HEK293 (cell line): ENCODE measurements around the gene DUS3L.

Experiments
- KLF16 ChIP-seq: fragments of 450-650 bp; formaldehyde crosslinking; IDR thresholded peaks from 2 replicates; pipeline ENCODE4 v1.5.1; 2017; ENCODE audit warnings: missing biosample characterization, missing genetic modification characterization
- SALL2 ChIP-seq: fragments of 450-650 bp; formaldehyde crosslinking; IDR thresholded peaks from 2 replicates; pipeline ENCODE4 v1.5.0; 2017; ENCODE audit warnings: missing biosample characterization, mild to moderate bottlenecking, missing genetic modification characterization, borderline replicate concordance
- ZNF10 ChIP-seq: fragments of 450-650 bp; formaldehyde crosslinking; IDR thresholded peaks from 2 replicates; pipeline ENCODE4 v1.5.1; 2017; ENCODE audit warnings: missing biosample characterization, missing genetic modification characterization
- ZNF223 ChIP-seq: fragments of 450-650 bp; formaldehyde crosslinking; IDR thresholded peaks from 2 replicates; pipeline ENCODE4 v1.5.1; 2016; ENCODE audit warnings: missing biosample characterization, missing genetic modification characterization
- ZNF24 ChIP-seq: fragments of 450-650 bp; formaldehyde crosslinking; IDR thresholded peaks from 2 replicates; pipeline ENCODE4 v1.5.1; 2016; ENCODE audit warnings: missing biosample characterization, missing genetic modification characterization
- ZNF394 ChIP-seq: fragments of 450-650 bp; formaldehyde crosslinking; IDR thresholded peaks from 2 replicates; pipeline ENCODE4 v1.5.1; 2016; ENCODE audit warnings: missing biosample characterization, missing genetic modification characterization, mild to moderate bottlenecking, moderate library complexity, borderline replicate concordance
- ZNF670 ChIP-seq: fragments of 450-650 bp; formaldehyde crosslinking; IDR thresholded peaks from 2 replicates; pipeline ENCODE4 v1.5.1; 2016; ENCODE audit warnings: missing biosample characterization, missing genetic modification characterization, low read depth
- ZNF701 ChIP-seq: fragments of 450-650 bp; formaldehyde crosslinking; IDR thresholded peaks from 2 replicates; pipeline ENCODE4 v1.5.1; 2016; ENCODE audit warnings: missing biosample characterization, missing genetic modification characterization
- ZNF707 ChIP-seq: fragments of 450-650 bp; formaldehyde crosslinking; IDR thresholded peaks from 2 replicates; pipeline ENCODE4 v1.5.1; 2016; ENCODE audit warnings: missing biosample characterization, missing genetic modification characterization
- ZNF785 ChIP-seq: fragments of 450-650 bp; formaldehyde crosslinking; IDR thresholded peaks from 2 replicates; pipeline ENCODE4 v1.5.1; 2016; ENCODE audit warnings: missing biosample characterization, missing genetic modification characterization
- ZNF830 ChIP-seq: fragments of 450-650 bp; IDR thresholded peaks from 2 replicates; pipeline ENCODE4 v1.5.0; 2018; ENCODE audit warnings: missing biosample characterization, missing genetic modification characterization, low read depth, mild to moderate bottlenecking, moderate library complexity
- TF ChIP-seq, protein P1 (sequence below): fragments of 450-650 bp; formaldehyde crosslinking; IDR thresholded peaks from 2 replicates; pipeline ENCODE4 v1.5.1; 2016; ENCODE audit warnings: missing biosample characterization, missing genetic modification characterization
- TF ChIP-seq, protein P2 (sequence below): fragments of 450-650 bp; formaldehyde crosslinking; IDR thresholded peaks from 2 replicates; pipeline ENCODE4 v1.5.1; 2016; ENCODE audit warnings: missing biosample characterization, missing genetic modification characterization
- TF ChIP-seq, protein P3 (sequence below): fragments of 450-650 bp; formaldehyde crosslinking; conservative IDR thresholded peaks from 2 replicates; pipeline ENCODE4 v1.5.1; 2016; ENCODE audit warnings: low read depth, missing biosample characterization, missing genetic modification characterization
- TF ChIP-seq, protein P4 (sequence below): fragments of 450-650 bp; formaldehyde crosslinking; IDR thresholded peaks from 2 replicates; pipeline ENCODE4 v1.5.1; 2017; ENCODE audit warnings: missing biosample characterization, missing genetic modification characterization
- TF ChIP-seq, protein P5 (sequence below): fragments of 450-650 bp; formaldehyde crosslinking; IDR thresholded peaks from 2 replicates; pipeline ENCODE4 v1.5.1; 2016; ENCODE audit warnings: missing biosample characterization, missing genetic modification characterization
- TF ChIP-seq, protein P6 (sequence below): fragments of 450-650 bp; formaldehyde crosslinking; IDR thresholded peaks from 2 replicates; pipeline ENCODE4 v1.5.1; 2017; ENCODE audit warnings: missing biosample characterization, missing genetic modification characterization
- TF ChIP-seq, protein P7 (sequence below): fragments of 450-650 bp; formaldehyde crosslinking; IDR thresholded peaks from 2 replicates; pipeline ENCODE4 v1.5.1; 2016; ENCODE audit warnings: missing biosample characterization, missing genetic modification characterization, low read depth
- TF ChIP-seq, protein P8 (sequence below): fragments of 450-650 bp; formaldehyde crosslinking; IDR thresholded peaks from 2 replicates; pipeline ENCODE4; 2016; ENCODE audit warnings: missing biosample characterization, missing genetic modification characterization

Gene DUS3L

DNA sequence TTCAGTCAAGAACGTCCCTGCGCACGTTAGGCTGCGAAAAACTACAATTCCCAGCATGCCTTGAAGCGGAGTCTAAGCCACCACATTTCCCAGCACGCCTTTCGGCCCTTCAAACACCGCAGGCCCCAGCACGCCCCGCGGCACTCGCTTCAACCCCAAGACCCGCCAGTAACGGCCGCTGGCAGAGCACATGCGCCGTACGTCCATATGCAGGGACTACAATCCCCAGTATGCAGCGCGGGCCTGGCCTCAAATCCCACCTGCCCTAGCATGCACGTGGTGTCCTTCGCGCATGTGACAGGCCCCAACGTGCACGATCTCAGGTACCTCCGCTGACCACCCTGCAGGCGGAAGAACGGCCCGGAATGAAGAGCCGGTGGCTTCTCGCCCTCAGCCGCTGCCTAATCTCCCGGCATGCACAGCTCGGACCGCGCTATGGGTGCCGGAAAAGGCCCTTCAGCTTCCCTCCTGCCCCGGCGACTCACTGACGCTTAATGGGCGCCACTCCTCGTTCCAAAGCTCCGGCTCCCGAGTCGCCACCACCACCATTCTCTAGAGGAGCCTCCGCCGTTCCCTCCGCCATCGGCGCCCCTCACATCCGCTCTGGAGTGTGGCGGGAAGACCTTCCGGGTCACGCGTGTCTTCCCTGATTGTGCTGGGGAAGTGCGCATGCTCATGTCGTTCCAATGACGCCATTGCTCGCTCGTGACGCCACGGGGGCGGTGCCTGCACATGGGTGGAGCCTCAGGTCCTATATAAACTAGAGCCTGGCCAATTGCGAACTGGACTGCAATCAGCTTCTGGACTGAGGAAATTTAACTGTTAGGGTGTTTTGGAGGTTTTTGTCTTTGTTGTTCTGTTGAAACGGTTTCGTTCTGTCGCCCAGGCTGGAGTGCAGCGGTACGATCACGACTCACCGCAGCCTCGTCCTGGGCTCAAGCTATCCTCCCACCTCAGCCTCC is at the start of gene DUS3L (continued):
- TF ChIP-seq, protein P1, sequence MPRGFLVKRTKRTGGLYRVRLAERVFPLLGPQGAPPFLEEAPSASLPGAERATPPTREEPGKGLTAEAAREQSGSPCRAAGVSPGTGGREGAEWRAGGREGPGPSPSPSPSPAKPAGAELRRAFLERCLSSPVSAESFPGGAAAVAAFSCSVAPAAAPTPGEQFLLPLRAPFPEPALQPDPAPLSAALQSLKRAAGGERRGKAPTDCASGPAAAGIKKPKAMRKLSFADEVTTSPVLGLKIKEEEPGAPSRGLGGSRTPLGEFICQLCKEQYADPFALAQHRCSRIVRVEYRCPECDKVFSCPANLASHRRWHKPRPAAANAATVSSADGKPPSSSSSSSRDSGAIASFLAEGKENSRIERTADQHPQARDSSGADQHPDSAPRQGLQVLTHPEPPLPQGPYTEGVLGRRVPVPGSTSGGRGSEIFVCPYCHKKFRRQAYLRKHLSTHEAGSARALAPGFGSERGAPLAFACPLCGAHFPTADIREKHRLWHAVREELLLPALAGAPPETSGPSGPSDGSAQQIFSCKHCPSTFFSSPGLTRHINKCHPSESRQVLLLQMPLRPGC (tag by site-specific recombination), result peak; percentile 79
- TF ChIP-seq ZNF701 (tag by site-specific recombination), result no peak
- TF ChIP-seq SALL2 (tag by site-specific recombination), result no peak
- no peak for TF ChIP-seq ZNF223 (tag by site-specific recombination)
- TF ChIP-seq, protein P2, sequence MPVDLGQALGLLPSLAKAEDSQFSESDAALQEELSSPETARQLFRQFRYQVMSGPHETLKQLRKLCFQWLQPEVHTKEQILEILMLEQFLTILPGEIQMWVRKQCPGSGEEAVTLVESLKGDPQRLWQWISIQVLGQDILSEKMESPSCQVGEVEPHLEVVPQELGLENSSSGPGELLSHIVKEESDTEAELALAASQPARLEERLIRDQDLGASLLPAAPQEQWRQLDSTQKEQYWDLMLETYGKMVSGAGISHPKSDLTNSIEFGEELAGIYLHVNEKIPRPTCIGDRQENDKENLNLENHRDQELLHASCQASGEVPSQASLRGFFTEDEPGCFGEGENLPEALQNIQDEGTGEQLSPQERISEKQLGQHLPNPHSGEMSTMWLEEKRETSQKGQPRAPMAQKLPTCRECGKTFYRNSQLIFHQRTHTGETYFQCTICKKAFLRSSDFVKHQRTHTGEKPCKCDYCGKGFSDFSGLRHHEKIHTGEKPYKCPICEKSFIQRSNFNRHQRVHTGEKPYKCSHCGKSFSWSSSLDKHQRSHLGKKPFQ (tag by site-specific recombination), result peak; percentile 77
- peak; percentile 34; the same call in 1 of the 2 replicates for TF ChIP-seq ZNF707 (tag by site-specific recombination)
- no peak for TF ChIP-seq ZNF830
- TF ChIP-seq, protein P3, sequence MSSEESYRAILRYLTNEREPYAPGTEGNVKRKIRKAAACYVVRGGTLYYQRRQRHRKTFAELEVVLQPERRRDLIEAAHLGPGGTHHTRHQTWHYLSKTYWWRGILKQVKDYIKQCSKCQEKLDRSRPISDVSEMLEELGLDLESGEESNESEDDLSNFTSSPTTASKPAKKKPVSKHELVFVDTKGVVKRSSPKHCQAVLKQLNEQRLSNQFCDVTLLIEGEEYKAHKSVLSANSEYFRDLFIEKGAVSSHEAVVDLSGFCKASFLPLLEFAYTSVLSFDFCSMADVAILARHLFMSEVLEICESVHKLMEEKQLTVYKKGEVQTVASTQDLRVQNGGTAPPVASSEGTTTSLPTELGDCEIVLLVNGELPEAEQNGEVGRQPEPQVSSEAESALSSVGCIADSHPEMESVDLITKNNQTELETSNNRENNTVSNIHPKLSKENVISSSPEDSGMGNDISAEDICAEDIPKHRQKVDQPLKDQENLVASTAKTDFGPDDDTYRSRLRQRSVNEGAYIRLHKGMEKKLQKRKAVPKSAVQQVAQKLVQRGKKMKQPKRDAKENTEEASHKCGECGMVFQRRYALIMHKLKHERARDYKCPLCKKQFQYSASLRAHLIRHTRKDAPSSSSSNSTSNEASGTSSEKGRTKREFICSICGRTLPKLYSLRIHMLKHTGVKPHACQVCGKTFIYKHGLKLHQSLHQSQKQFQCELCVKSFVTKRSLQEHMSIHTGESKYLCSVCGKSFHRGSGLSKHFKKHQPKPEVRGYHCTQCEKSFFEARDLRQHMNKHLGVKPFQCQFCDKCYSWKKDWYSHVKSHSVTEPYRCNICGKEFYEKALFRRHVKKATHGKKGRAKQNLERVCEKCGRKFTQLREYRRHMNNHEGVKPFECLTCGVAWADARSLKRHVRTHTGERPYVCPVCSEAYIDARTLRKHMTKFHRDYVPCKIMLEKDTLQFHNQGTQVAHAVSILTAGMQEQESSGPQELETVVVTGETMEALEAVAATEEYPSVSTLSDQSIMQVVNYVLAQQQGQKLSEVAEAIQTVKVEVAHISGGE, result peak; percentile 96
- peak; percentile 48; the same call in 1 of the 2 replicates for TF ChIP-seq ZNF10
- TF ChIP-seq ZNF785 (tag by site-specific recombination), result peak; percentile 92
- no peak for TF ChIP-seq ZNF670 (tag by site-specific recombination)
- peak; percentile 87 for TF ChIP-seq KLF16 (tag by site-specific recombination)
- TF ChIP-seq, protein P4, sequence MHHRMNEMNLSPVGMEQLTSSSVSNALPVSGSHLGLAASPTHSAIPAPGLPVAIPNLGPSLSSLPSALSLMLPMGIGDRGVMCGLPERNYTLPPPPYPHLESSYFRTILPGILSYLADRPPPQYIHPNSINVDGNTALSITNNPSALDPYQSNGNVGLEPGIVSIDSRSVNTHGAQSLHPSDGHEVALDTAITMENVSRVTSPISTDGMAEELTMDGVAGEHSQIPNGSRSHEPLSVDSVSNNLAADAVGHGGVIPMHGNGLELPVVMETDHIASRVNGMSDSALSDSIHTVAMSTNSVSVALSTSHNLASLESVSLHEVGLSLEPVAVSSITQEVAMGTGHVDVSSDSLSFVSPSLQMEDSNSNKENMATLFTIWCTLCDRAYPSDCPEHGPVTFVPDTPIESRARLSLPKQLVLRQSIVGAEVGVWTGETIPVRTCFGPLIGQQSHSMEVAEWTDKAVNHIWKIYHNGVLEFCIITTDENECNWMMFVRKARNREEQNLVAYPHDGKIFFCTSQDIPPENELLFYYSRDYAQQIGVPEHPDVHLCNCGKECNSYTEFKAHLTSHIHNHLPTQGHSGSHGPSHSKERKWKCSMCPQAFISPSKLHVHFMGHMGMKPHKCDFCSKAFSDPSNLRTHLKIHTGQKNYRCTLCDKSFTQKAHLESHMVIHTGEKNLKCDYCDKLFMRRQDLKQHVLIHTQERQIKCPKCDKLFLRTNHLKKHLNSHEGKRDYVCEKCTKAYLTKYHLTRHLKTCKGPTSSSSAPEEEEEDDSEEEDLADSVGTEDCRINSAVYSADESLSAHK (tag by site-specific recombination), result 0 out of 2 replicates have a peak, but pooled peaks have one; percentile 9
- TF ChIP-seq, protein P5, sequence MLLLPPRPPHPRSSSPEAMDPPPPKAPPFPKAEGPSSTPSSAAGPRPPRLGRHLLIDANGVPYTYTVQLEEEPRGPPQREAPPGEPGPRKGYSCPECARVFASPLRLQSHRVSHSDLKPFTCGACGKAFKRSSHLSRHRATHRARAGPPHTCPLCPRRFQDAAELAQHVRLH (tag by site-specific recombination), result peak; percentile 84; the same call in 1 of the 2 replicates
- TF ChIP-seq, protein P6, sequence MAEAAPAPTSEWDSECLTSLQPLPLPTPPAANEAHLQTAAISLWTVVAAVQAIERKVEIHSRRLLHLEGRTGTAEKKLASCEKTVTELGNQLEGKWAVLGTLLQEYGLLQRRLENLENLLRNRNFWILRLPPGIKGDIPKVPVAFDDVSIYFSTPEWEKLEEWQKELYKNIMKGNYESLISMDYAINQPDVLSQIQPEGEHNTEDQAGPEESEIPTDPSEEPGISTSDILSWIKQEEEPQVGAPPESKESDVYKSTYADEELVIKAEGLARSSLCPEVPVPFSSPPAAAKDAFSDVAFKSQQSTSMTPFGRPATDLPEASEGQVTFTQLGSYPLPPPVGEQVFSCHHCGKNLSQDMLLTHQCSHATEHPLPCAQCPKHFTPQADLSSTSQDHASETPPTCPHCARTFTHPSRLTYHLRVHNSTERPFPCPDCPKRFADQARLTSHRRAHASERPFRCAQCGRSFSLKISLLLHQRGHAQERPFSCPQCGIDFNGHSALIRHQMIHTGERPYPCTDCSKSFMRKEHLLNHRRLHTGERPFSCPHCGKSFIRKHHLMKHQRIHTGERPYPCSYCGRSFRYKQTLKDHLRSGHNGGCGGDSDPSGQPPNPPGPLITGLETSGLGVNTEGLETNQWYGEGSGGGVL (tag by site-specific recombination), result no peak
- TF ChIP-seq, protein P7, sequence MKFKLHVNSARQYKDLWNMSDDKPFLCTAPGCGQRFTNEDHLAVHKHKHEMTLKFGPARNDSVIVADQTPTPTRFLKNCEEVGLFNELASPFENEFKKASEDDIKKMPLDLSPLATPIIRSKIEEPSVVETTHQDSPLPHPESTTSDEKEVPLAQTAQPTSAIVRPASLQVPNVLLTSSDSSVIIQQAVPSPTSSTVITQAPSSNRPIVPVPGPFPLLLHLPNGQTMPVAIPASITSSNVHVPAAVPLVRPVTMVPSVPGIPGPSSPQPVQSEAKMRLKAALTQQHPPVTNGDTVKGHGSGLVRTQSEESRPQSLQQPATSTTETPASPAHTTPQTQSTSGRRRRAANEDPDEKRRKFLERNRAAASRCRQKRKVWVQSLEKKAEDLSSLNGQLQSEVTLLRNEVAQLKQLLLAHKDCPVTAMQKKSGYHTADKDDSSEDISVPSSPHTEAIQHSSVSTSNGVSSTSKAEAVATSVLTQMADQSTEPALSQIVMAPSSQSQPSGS (tag by site-specific recombination), result peak; percentile 94
- peak; percentile 95 for TF ChIP-seq ZNF24
- TF ChIP-seq ZNF394 (tag by site-specific recombination), result peak; percentile 66
- TF ChIP-seq, protein P8, sequence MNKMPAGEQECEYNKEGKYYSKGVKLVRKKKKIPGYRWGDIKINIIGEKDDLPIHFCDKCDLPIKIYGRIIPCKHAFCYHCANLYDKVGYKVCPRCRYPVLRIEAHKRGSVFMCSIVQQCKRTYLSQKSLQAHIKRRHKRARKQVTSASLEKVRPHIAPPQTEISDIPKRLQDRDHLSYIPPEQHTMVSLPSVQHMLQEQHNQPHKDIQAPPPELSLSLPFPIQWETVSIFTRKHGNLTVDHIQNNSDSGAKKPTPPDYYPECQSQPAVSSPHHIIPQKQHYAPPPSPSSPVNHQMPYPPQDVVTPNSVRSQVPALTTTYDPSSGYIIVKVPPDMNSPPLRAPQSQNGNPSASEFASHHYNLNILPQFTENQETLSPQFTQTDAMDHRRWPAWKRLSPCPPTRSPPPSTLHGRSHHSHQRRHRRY (tag by site-specific recombination), result peak; percentile 87; the same call in 1 of the 2 replicates
